GM23338 (cell line): ENCODE data around the gene MAP7D3. TPM values are rescaled to one million over a fixed set of nuclear protein-coding genes. Genes with fewer than 3 reads are reported as not detected.

Experiments
- ATAC-seq: fragments of 200-7000 bp; cut with Tn5 transposase; 3 replicates; pipeline ENCODE4 v1.9.1; 2020
- DNase-seq: peaks from one replicate; pipeline ENCODE4 v3.0.0-alpha.2; 2015; ENCODE audit warnings: low spot score
- H2AFZ ChIP-seq: fragments of 200-600 bp; sonication (generic); 2 replicates; pipeline ENCODE4 v1.8.0; 2016; ENCODE audit warnings: antibody characterized with exemption, mild to moderate bottlenecking, moderate library complexity
- H3F3A ChIP-seq: fragments of 200-600 bp; sonication (generic); replicated peaks from 2 replicates; pipeline ENCODE4 v1.8.0; 2017; ENCODE audit warnings: antibody characterized with exemption, mixed run types, low read depth
- H3K27ac ChIP-seq: fragments of 200-600 bp; sonication (generic); 2 replicates; pipeline ENCODE4 v1.6.1; 2016; ENCODE audit warnings: low read depth
- H3K27me3 ChIP-seq: fragments of 200-600 bp; sonication (generic); 2 replicates; pipeline ENCODE4 v1.8.0; 2016; ENCODE audit warnings: mild to moderate bottlenecking, mixed run types, moderate library complexity; ENCODE audit not compliant: insufficient read depth
- H3K36me3 ChIP-seq: fragments of 200-600 bp; sonication (generic); 2 replicates; pipeline ENCODE4 v1.8.0; 2016; ENCODE audit warnings: mild to moderate bottlenecking; ENCODE audit not compliant: insufficient read depth
- H3K4me1 ChIP-seq: fragments of 200-600 bp; sonication (generic); 2 replicates; pipeline ENCODE4 v1.8.0; 2016; ENCODE audit warnings: mild to moderate bottlenecking, moderate library complexity; ENCODE audit not compliant: insufficient read depth
- H3K4me2 ChIP-seq: fragments of 200-600 bp; sonication (generic); 2 replicates; pipeline ENCODE4 v1.7.1; 2017; ENCODE audit warnings: mixed run types
- H3K4me3 ChIP-seq: fragments of 200-600 bp; sonication (generic); 2 replicates; pipeline ENCODE4 v1.6.1; 2016; ENCODE audit warnings: mixed run types
- H3K79me2 ChIP-seq: fragments of 200-600 bp; sonication (generic); replicated peaks from 2 replicates; pipeline ENCODE4 v1.8.0; 2017; ENCODE audit warnings: mild to moderate bottlenecking; ENCODE audit not compliant: insufficient read depth
- H3K9me2 ChIP-seq: fragments of 200-600 bp; sonication (generic); 2 replicates; pipeline ENCODE4 v1.8.0; 2017; ENCODE audit not compliant: insufficient read depth
- H4K20me1 ChIP-seq: fragments of 200-600 bp; sonication (generic); replicated peaks from 2 replicates; pipeline ENCODE4 v1.8.0; 2017; ENCODE audit warnings: mild to moderate bottlenecking; ENCODE audit not compliant: insufficient read depth
- H3K27ac Mint-ChIP-seq: 2 replicates; pipeline ENCODE4 v1.8.0; 2020; ENCODE audit warnings: inconsistent platforms, mild to moderate bottlenecking, moderate library complexity, mixed read lengths
- H3K27me3 Mint-ChIP-seq: 3 replicates; pipeline ENCODE4 v1.8.0; 2022; ENCODE audit warnings: low read depth, mild to moderate bottlenecking, moderate library complexity, mixed read lengths, inconsistent platforms; ENCODE audit not compliant: insufficient read depth, poor library complexity
- H3K36me3 Mint-ChIP-seq: 3 replicates; pipeline ENCODE4 v1.8.0; 2021; ENCODE audit warnings: low read depth, mild to moderate bottlenecking, inconsistent platforms, moderate library complexity, mixed read lengths
- H3K4me1 Mint-ChIP-seq: 3 replicates; pipeline ENCODE4 v1.8.0; 2020; ENCODE audit warnings: mild to moderate bottlenecking, inconsistent platforms, mixed read lengths
- H3K4me3 Mint-ChIP-seq: 3 replicates; pipeline ENCODE4 v1.8.0; 2021; ENCODE audit warnings: moderate library complexity, mild to moderate bottlenecking, inconsistent platforms, mixed read lengths
- H3K9me3 Mint-ChIP-seq: 3 replicates; pipeline ENCODE4 v1.8.0; 2020; ENCODE audit warnings: moderate library complexity, mild to moderate bottlenecking, inconsistent platforms, mixed read lengths
- CREB1 ChIP-seq: fragments of 250-450 bp; sonication (Bioruptor Pico); IDR thresholded peaks from 2 replicates; pipeline ENCODE4 v1.5.0; 2020; ENCODE audit warnings: low read depth, mild to moderate bottlenecking, moderate library complexity
- ETS1 ChIP-seq: IDR thresholded peaks from 2 replicates; pipeline ENCODE4 v1.6.1; 2016; ENCODE audit warnings: antibody characterized with exemption
- EZH2 ChIP-seq: fragments of 200-600 bp; sonication (generic); IDR thresholded peaks from one replicate; pipeline ENCODE4 v1.8.0; 2017; ENCODE audit warnings: antibody characterized with exemption, mild to moderate bottlenecking, low read depth; ENCODE audit not compliant: unreplicated experiment
- JUNB ChIP-seq: IDR thresholded peaks from one replicate; pipeline ENCODE4 v1.6.1; 2016; ENCODE audit warnings: antibody characterized with exemption; ENCODE audit not compliant: unreplicated experiment
- NANOG ChIP-seq: IDR thresholded peaks from 2 replicates; pipeline ENCODE4 v1.6.1; 2016; ENCODE audit warnings: antibody characterized with exemption, borderline replicate concordance
- POLR2AphosphoS5 ChIP-seq: IDR thresholded peaks from 2 replicates; pipeline ENCODE4 v1.6.1; 2016; ENCODE audit warnings: antibody characterized with exemption, low read depth
- STAT1 ChIP-seq: IDR thresholded peaks from one replicate; pipeline ENCODE4 v1.6.1; 2016; ENCODE audit warnings: antibody characterized with exemption; ENCODE audit not compliant: unreplicated experiment
- ZNF114 ChIP-seq: fragments of 250-450 bp; sonication (Bioruptor Pico); IDR thresholded peaks from 2 replicates; pipeline ENCODE4 v1.5.0; 2020; ENCODE audit warnings: mild to moderate bottlenecking, moderate library complexity
- ZNF331 ChIP-seq: fragments of 250-450 bp; sonication (Bioruptor Pico); IDR thresholded peaks from 2 replicates; pipeline ENCODE4 v1.5.0; 2020; ENCODE audit warnings: low read depth, mild to moderate bottlenecking, moderate library complexity
- polyA plus RNA-seq: library from polyadenylated mRNA; unstranded; fragments of >200 nt; fragmentation: Nextera tagmentation; extraction: Ambion mirVana; gene quantifications from 2 replicates; pipeline ENCODE4 v1.2.1, GENCODE V29; 2016
- total RNA-seq: library from RNA; depleted of rRNA; stranded (reverse); fragments of >200 nt; shearing (Covaris generic); gene quantifications from 2 replicates; pipeline ENCODE4 v1.2.3, GENCODE V29; 2014
- TF ChIP-seq, protein P1 (sequence below): fragments of 250-450 bp; sonication (Bioruptor Pico); IDR thresholded peaks from 2 replicates; pipeline ENCODE4 v1.5.0; 2020; ENCODE audit warnings: mild to moderate bottlenecking, moderate library complexity
- TF ChIP-seq, protein P2 (sequence below), 2 experiments: fragments of 200-600 bp in 1 of 2; sonication (generic) in 1 of 2; conservative IDR thresholded peaks; 2 replicates each; pipeline versions ENCODE4 v1.5.1 to v1.6.1; 2016 to 2017; ENCODE audit warnings: antibody characterized with exemption in 2 of 2, low read depth in 2 of 2, mild to moderate bottlenecking in 2 of 2, moderate library complexity in 1 of 2
- TF ChIP-seq, protein P3 (sequence below): IDR thresholded peaks from one replicate; pipeline ENCODE4 v1.6.1; 2018; ENCODE audit warnings: antibody characterized with exemption; ENCODE audit not compliant: unreplicated experiment

MAP7D3 gene
- total and polyA plus RNA-seq, 2 experiments from 2014 or later = 14.5 to 33.4 TPM

GRCh38 chrX:136271300-136271699 is 20.1 kb upstream of the MAP7D3 start (continued):
- TF ChIP-seq JUNB (no peak), NANOG (no peak), CREB1 (CRISPR knock-in tag) (no peak)

DNA sequence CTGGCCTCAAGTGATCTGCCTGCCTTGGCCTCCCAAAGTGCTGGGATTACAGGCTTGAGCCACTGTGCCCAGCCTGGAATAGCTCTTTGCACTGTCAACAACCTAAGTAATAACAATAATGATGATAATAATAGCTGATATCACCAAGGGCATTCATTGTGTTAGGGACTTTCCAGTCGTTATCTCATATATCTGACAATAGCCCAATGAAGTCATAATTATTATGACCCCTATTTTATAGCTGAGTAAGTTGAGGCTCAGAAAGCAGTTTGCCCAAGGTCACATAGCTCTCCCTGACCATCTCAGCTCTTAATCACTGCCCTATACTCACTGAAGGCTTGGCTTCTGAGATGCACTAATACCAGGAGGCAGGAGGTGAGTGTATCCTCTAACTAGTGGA is 18.7 kb upstream of the MAP7D3 start:
- Histone ChIP-seq H3K9me2 (no peaks in the 10 kb centered on the region), H3F3A (no peaks in the 10 kb centered on the region), H3K27me3 (no peaks in the 10 kb centered on the region), H3K79me2 (no peaks in the 10 kb centered on the region), H4K20me1 (no peaks in the 10 kb centered on the region), H2AFZ (no peak overlapping the region), H3K4me3 (no peak overlapping the region), H3K4me2 (no peak overlapping the region), H3K27ac (no peak overlapping the region), H3K4me1 (no peaks in the 10 kb centered on the region), H3K36me3 (no peaks in the 10 kb centered on the region)
- H3K9me3 Mint-ChIP-seq = no peaks in the 10 kb centered on the region
- ATAC-seq (no peak), DNase-seq (no peak)
- TF ChIP-seq ZNF114 (CRISPR knock-in tag) = no peak
- TF ChIP-seq, protein P1, sequence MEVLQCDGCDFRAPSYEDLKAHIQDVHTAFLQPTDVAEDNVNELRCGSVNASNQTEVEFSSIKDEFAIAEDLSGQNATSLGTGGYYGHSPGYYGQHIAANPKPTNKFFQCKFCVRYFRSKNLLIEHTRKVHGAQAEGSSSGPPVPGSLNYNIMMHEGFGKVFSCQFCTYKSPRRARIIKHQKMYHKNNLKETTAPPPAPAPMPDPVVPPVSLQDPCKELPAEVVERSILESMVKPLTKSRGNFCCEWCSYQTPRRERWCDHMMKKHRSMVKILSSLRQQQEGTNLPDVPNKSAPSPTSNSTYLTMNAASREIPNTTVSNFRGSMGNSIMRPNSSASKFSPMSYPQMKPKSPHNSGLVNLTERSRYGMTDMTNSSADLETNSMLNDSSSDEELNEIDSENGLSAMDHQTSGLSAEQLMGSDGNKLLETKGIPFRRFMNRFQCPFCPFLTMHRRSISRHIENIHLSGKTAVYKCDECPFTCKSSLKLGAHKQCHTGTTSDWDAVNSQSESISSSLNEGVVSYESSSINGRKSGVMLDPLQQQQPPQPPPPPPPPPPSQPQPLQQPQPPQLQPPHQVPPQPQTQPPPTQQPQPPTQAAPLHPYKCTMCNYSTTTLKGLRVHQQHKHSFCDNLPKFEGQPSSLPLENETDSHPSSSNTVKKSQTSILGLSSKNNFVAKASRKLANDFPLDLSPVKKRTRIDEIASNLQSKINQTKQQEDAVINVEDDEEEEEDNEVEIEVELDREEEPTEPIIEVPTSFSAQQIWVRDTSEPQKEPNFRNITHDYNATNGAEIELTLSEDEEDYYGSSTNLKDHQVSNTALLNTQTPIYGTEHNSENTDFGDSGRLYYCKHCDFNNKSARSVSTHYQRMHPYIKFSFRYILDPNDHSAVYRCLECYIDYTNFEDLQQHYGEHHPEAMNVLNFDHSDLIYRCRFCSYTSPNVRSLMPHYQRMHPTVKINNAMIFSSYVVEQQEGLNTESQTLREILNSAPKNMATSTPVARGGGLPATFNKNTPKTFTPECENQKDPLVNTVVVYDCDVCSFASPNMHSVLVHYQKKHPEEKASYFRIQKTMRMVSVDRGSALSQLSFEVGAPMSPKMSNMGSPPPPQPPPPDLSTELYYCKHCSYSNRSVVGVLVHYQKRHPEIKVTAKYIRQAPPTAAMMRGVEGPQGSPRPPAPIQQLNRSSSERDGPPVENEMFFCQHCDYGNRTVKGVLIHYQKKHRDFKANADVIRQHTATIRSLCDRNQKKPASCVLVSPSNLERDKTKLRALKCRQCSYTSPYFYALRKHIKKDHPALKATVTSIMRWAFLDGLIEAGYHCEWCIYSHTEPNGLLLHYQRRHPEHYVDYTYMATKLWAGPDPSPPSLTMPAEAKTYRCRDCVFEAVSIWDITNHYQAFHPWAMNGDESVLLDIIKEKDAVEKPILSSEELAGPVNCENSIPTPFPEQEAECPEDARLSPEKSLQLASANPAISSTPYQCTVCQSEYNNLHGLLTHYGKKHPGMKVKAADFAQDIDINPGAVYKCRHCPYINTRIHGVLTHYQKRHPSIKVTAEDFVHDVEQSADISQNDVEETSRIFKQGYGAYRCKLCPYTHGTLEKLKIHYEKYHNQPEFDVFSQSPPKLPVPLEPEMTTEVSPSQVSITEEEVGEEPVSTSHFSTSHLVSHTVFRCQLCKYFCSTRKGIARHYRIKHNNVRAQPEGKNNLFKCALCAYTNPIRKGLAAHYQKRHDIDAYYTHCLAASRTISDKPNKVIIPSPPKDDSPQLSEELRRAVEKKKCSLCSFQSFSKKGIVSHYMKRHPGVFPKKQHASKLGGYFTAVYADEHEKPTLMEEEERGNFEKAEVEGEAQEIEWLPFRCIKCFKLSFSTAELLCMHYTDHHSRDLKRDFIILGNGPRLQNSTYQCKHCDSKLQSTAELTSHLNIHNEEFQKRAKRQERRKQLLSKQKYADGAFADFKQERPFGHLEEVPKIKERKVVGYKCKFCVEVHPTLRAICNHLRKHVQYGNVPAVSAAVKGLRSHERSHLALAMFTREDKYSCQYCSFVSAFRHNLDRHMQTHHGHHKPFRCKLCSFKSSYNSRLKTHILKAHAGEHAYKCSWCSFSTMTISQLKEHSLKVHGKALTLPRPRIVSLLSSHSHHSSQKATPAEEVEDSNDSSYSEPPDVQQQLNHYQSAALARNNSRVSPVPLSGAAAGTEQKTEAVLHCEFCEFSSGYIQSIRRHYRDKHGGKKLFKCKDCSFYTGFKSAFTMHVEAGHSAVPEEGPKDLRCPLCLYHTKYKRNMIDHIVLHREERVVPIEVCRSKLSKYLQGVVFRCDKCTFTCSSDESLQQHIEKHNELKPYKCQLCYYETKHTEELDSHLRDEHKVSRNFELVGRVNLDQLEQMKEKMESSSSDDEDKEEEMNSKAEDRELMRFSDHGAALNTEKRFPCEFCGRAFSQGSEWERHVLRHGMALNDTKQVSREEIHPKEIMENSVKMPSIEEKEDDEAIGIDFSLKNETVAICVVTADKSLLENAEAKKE (CRISPR knock-in tag) = no peak
- TF ChIP-seq JUNB = no peak
- TF ChIP-seq ETS1 = no peak
- TF ChIP-seq, protein P2, sequence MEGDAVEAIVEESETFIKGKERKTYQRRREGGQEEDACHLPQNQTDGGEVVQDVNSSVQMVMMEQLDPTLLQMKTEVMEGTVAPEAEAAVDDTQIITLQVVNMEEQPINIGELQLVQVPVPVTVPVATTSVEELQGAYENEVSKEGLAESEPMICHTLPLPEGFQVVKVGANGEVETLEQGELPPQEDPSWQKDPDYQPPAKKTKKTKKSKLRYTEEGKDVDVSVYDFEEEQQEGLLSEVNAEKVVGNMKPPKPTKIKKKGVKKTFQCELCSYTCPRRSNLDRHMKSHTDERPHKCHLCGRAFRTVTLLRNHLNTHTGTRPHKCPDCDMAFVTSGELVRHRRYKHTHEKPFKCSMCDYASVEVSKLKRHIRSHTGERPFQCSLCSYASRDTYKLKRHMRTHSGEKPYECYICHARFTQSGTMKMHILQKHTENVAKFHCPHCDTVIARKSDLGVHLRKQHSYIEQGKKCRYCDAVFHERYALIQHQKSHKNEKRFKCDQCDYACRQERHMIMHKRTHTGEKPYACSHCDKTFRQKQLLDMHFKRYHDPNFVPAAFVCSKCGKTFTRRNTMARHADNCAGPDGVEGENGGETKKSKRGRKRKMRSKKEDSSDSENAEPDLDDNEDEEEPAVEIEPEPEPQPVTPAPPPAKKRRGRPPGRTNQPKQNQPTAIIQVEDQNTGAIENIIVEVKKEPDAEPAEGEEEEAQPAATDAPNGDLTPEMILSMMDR (conservative IDR thresholded peaks at IDR 0.05; ENCODE audit: low read depth in 2 of 2) = no peak
- no peak for TF ChIP-seq POLR2AphosphoS5
- TF ChIP-seq, protein P3, sequence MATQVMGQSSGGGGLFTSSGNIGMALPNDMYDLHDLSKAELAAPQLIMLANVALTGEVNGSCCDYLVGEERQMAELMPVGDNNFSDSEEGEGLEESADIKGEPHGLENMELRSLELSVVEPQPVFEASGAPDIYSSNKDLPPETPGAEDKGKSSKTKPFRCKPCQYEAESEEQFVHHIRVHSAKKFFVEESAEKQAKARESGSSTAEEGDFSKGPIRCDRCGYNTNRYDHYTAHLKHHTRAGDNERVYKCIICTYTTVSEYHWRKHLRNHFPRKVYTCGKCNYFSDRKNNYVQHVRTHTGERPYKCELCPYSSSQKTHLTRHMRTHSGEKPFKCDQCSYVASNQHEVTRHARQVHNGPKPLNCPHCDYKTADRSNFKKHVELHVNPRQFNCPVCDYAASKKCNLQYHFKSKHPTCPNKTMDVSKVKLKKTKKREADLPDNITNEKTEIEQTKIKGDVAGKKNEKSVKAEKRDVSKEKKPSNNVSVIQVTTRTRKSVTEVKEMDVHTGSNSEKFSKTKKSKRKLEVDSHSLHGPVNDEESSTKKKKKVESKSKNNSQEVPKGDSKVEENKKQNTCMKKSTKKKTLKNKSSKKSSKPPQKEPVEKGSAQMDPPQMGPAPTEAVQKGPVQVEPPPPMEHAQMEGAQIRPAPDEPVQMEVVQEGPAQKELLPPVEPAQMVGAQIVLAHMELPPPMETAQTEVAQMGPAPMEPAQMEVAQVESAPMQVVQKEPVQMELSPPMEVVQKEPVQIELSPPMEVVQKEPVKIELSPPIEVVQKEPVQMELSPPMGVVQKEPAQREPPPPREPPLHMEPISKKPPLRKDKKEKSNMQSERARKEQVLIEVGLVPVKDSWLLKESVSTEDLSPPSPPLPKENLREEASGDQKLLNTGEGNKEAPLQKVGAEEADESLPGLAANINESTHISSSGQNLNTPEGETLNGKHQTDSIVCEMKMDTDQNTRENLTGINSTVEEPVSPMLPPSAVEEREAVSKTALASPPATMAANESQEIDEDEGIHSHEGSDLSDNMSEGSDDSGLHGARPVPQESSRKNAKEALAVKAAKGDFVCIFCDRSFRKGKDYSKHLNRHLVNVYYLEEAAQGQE = no peak
- TF ChIP-seq NANOG = no peak
- no peak for TF ChIP-seq CREB1 (CRISPR knock-in tag)
- no peak for TF ChIP-seq EZH2
- no peak for TF ChIP-seq ZNF331 (CRISPR knock-in tag)
- TF ChIP-seq STAT1 = no peak
- H3K27me3 Mint-ChIP-seq = peaks cover 2% of the 10 kb centered on the region
- H3K4me1 Mint-ChIP-seq = no peaks in the 10 kb centered on the region
- no peak overlapping the region for H3K27ac Mint-ChIP-seq
- H3K36me3 Mint-ChIP-seq = no peaks in the 10 kb centered on the region
- H3K4me3 Mint-ChIP-seq = no peak overlapping the region
